HepG2 (cell line): Measurements from ENCODE around the gene SPATC1L. TPM values are rescaled to one million over a fixed set of nuclear protein-coding genes. Genes with fewer than 3 reads are reported as not detected.

Experiments
- ATAC-seq: fragments of 200-7000 bp; cut with Tn5 transposase; 3 replicates; pipeline ENCODE4 v1.9.1; 2020; ENCODE audit warnings: mild to moderate bottlenecking, moderate library complexity
- BruUV-seq: library from RNA; stranded (reverse); fragments of 400-500 nt; replicated peaks from 2 replicates; lab custom pipeline; 2021; lab: Mats Ljungman, UMichigan
- CTCF ChIA-PET: fragments of 300-600 bp; formaldehyde crosslinking; extraction: SDS; loops from one replicate; lab custom pipeline; 2021; ENCODE audit warnings: low total read pairs, inconsistent platforms, low intra/inter-chr PET ratio; lab: Yijun Ruan, JAX
- POLR2A ChIA-PET: fragments of 350-600 bp; sonication (Branson Sonifier 250); formaldehyde crosslinking; loops from one replicate; lab custom pipeline; 2020; ENCODE audit warnings: antibody characterized with exemption, inconsistent platforms; lab: Yijun Ruan, JAX
- DNase-seq: peaks from one replicate; pipeline ENCODE4 v3.0.0-alpha.2; 2015; ENCODE audit warnings: low spot score
- FAIRE-seq: peaks from 3 replicates; lab custom pipeline; 2011; peaks lifted over from hg19 to GRCh38; lab: Jason Lieb, UNC
- H2AFZ ChIP-seq: one replicate; pipeline ENCODE4 v1.6.1; 2011; ENCODE audit warnings: low read length, inconsistent platforms
- H3K27ac ChIP-seq: fragments of 300-600 bp; 3 replicates; pipeline ENCODE4 v1.8.0; 2011; ENCODE audit warnings: mixed run types, mild to moderate bottlenecking, mixed read lengths, low read length, inconsistent platforms; ENCODE audit not compliant: insufficient read depth; ENCODE audit errors: extremely low read length
- H3K27me3 ChIP-seq, 2 experiments: fragments of 200-600 bp in 1 of 2; 2 replicates in 1 of 2; 3 replicates in 1 of 2; pipeline versions ENCODE4 v1.6.0 to v1.8.0; 2011; ENCODE audit warnings: low read length in 2 of 2, mild to moderate bottlenecking in 2 of 2, moderate library complexity in 2 of 2, inconsistent platforms in 1 of 2; ENCODE audit not compliant: insufficient read depth in 2 of 2, control insufficient read depth in 1 of 2
- H3K36me3 ChIP-seq, 2 experiments: fragments of 200-600 bp in 1 of 2; replicated peaks in 1 of 2; 2 replicates in 1 of 2; 3 replicates in 1 of 2; pipeline versions ENCODE4 v1.5.1 to v1.8.0; 2011; ENCODE audit warnings: low read length in 2 of 2, inconsistent platforms in 1 of 2; ENCODE audit not compliant: insufficient read depth in 2 of 2, control insufficient read depth in 1 of 2
- H3K4me1 ChIP-seq: 2 replicates; pipeline ENCODE4 v1.5.1; 2012; ENCODE audit warnings: low read length, inconsistent platforms; ENCODE audit not compliant: insufficient read depth
- H3K4me2 ChIP-seq: 2 replicates; pipeline ENCODE4 v1.6.0; 2011; ENCODE audit warnings: low read depth, low read length, inconsistent platforms
- H3K4me3 ChIP-seq, 3 experiments: fragments of 200-600 bp in 1 of 3; sonication (generic), shearing (Covaris generic) in 1 of 3; replicated peaks in 1 of 3; 2 replicates each; pipeline ENCODE4 v1.5.1; 2011 to 2016; ENCODE audit warnings: low read length in 3 of 3, inconsistent platforms in 2 of 3, low read depth in 2 of 3, mild to moderate bottlenecking in 2 of 3, control low read depth in 1 of 3, mixed read lengths in 1 of 3; ENCODE audit not compliant: insufficient read depth in 1 of 3
- H3K79me2 ChIP-seq: one replicate; pipeline ENCODE4 v1.6.1; 2011; ENCODE audit warnings: low read length, inconsistent platforms; ENCODE audit not compliant: insufficient read depth
- H3K9ac ChIP-seq: 2 replicates; pipeline ENCODE4 v1.6.0; 2011; ENCODE audit warnings: mild to moderate bottlenecking, low read depth, low read length, inconsistent platforms; ENCODE audit not compliant: insufficient read depth
- H3K9me3 ChIP-seq: 2 replicates; pipeline ENCODE4 v1.5.1; 2012; ENCODE audit warnings: mild to moderate bottlenecking, low read length
- H4K20me1 ChIP-seq: 2 replicates; pipeline ENCODE4 v1.6.0; 2011; ENCODE audit warnings: inconsistent platforms, mild to moderate bottlenecking, low read length, moderate library complexity; ENCODE audit not compliant: insufficient read depth
- ADNP ChIP-seq: sonication (generic); formaldehyde crosslinking; IDR thresholded peaks from 2 replicates; pipeline ENCODE4 v1.4.0; 2020; ENCODE audit warnings: missing genetic modification reagents
- BRCA1 ChIP-seq: sonication (generic); formaldehyde crosslinking; IDR thresholded peaks from 2 replicates; pipeline ENCODE4 v1.4.0; 2020; ENCODE audit warnings: missing genetic modification reagents
- CC2D1A ChIP-seq: sonication (generic); formaldehyde crosslinking; IDR thresholded peaks from 2 replicates; pipeline ENCODE4 v1.8.1; 2023; ENCODE audit warnings: mild to moderate bottlenecking, missing genetic modification reagents
- CREM ChIP-seq, 2 experiments: sonication (generic) in 1 of 2; formaldehyde crosslinking in 1 of 2; IDR thresholded peaks; 2 replicates each; pipeline versions ENCODE4 v1.4.0 to v1.6.1; 2016 to 2020; ENCODE audit warnings: antibody characterized with exemption in 1 of 2, mild to moderate bottlenecking in 1 of 2, missing genetic modification reagents in 1 of 2
- FOXC1 ChIP-seq: sonication (generic); formaldehyde crosslinking; IDR thresholded peaks from 2 replicates; pipeline ENCODE4 v1.8.0; 2022; ENCODE audit warnings: mild to moderate bottlenecking, missing genetic modification reagents, borderline replicate concordance
- FOXJ3 ChIP-seq: sonication (generic); formaldehyde crosslinking; IDR thresholded peaks from 2 replicates; pipeline ENCODE4 v1.4.0; 2020; ENCODE audit warnings: missing genetic modification reagents, mild to moderate bottlenecking, borderline replicate concordance
- HES4 ChIP-seq: sonication (generic); formaldehyde crosslinking; IDR thresholded peaks from 2 replicates; pipeline ENCODE4 v1.9.0; 2021; ENCODE audit warnings: mild to moderate bottlenecking, missing genetic modification reagents, borderline replicate concordance
- HOXA9 ChIP-seq: sonication (generic); formaldehyde crosslinking; IDR thresholded peaks from 2 replicates; pipeline ENCODE4 v1.8.1; 2022; ENCODE audit warnings: missing genetic modification reagents, mild to moderate bottlenecking, moderate library complexity, borderline replicate concordance
- JDP2 ChIP-seq: sonication (generic); formaldehyde crosslinking; IDR thresholded peaks from 2 replicates; pipeline ENCODE4 v1.8.1; 2022; ENCODE audit warnings: missing genetic modification reagents, borderline replicate concordance
- NFE2 ChIP-seq: sonication (generic); formaldehyde crosslinking; IDR thresholded peaks from 2 replicates; pipeline ENCODE4 v1.4.0; 2020; ENCODE audit warnings: missing genetic modification reagents
- ZBTB21 ChIP-seq: sonication (generic); formaldehyde crosslinking; IDR thresholded peaks from 2 replicates; pipeline ENCODE4 v1.4.0; 2020; ENCODE audit warnings: missing genetic modification reagents
- ZBTB49 ChIP-seq: sonication (generic); formaldehyde crosslinking; IDR thresholded peaks from 2 replicates; pipeline ENCODE4 v1.4.0; 2020; ENCODE audit warnings: missing genetic modification reagents, borderline replicate concordance
- ZGPAT ChIP-seq: IDR thresholded peaks from 2 replicates; pipeline ENCODE4 v1.6.1; 2016; ENCODE audit warnings: mild to moderate bottlenecking
- ZNF441 ChIP-seq: sonication (generic); formaldehyde crosslinking; IDR thresholded peaks from 2 replicates; pipeline ENCODE4 v1.7.0; 2021; ENCODE audit warnings: missing genetic modification reagents, borderline replicate concordance
- ZNF652 ChIP-seq: IDR thresholded peaks from 2 replicates; pipeline ENCODE4 v1.6.1; 2016; ENCODE audit warnings: low read depth, borderline replicate concordance
- WGBS: methylation state at CpG from one replicate; pipeline ENCODE4 v1.1.6; 2017; ENCODE audit warnings: low lambda C conversion rate; 5-methylcytosine and 5-hydroxymethylcytosine counted together
- in situ Hi-C: cut with HindIII; loops from 2 replicates; pipeline ENCODE4 v1.10.0; 2017; ENCODE audit warnings: low pct_unique_long_range_greater_than_20kb; ENCODE audit not compliant: extremely low pct_ligation_motif_present
- intact Hi-C: fragments of 100-400 bp; cut with micrococcal nuclease; formaldehyde crosslinking; loops from one replicate; pipeline ENCODE4 v1.10.0; 2022; ENCODE audit not compliant: unreplicated experiment
- polyA plus RNA-seq, 8 experiments: library from polyadenylated mRNA; depleted of rRNA in 3 of 8; stranded (reverse) in 7 of 8; unstranded in 1 of 8; fragments of >200 nt; fragmentation: Illumina TruSeq in 4 of 8; extraction: Trizol in 4 of 8; gene quantifications; 2 replicates each; pipeline versions ENCODE4 v1.2.1 to v1.2.3, GENCODE V29; 2011 to 2016; ENCODE audit warnings: low read depth in 4 of 8, missing spikeins in 1 of 8, mixed read lengths in 1 of 8; ENCODE audit not compliant: insufficient read depth in 1 of 8
- total RNA-seq, 5 experiments: library from RNA; depleted of rRNA; stranded (reverse); fragments of >200 nt; fragmentation: Illumina TruSeq; extraction: Trizol; gene quantifications; 2 replicates each; pipeline ENCODE4 v1.2.3, GENCODE V29; 2016; ENCODE audit warnings: low read depth in 1 of 5

The SPATC1L gene
- total and polyA plus RNA-seq, 2 of the 13 experiments (the other 11 are each of a cell fraction or from before 2014, with no cell fraction given): 1.4 to 3.3 TPM

GRCh38 chr21:46122237-46122671 is 62.0 kb downstream of the SPATC1L start (continued):
- no peak for TF ChIP-seq HES4 (CRISPR knock-in tag)
- no peak for TF ChIP-seq ZGPAT (CRISPR knock-in tag)
- TF ChIP-seq ZBTB49 (CRISPR knock-in tag): no peak
- no peak for TF ChIP-seq ADNP (CRISPR knock-in tag)
- TF ChIP-seq ZNF652 (CRISPR knock-in tag): no peak

- ATAC-seq (no peak), DNase-seq (no peak)
- H3K36me3 ChIP-seq: no peaks in the 10 kb centered on the region
Observed at GRCh38 chr21:46121286-46122221, 62.7 kb downstream of the SPATC1L start.

More at GRCh38 chr21:46121286-46122221, 62.7 kb downstream of the SPATC1L start:
- H3K4me3 ChIP-seq: no peak overlapping the region
- peaks cover 3 to 31% of the 10 kb centered on the region in 2 experiments; a peak in 3 of 5 replicates for H3K27me3 ChIP-seq
- no peaks in the 10 kb centered on the region for H4K20me1 ChIP-seq
- H3K4me1 ChIP-seq: no peaks in the 10 kb centered on the region
- H2AFZ ChIP-seq: no peak overlapping the region
- no peak overlapping the region for H3K9ac ChIP-seq
- no peak overlapping the region for H3K27ac ChIP-seq
- FAIRE-seq: no peak
- 49% methylated on average over 5 of the region's 29 CpGs for WGBS
- no peak overlapping the region for H3K4me2 ChIP-seq
- TF ChIP-seq FOXC1 (CRISPR knock-in tag) (no peak), BRCA1 (CRISPR knock-in tag) (no peak), CREM (IDR thresholded peaks at IDR 0.05) (no peak), CREM (CRISPR knock-in tag; IDR thresholded peaks at IDR 0.05) (no peak), ZBTB21 (CRISPR knock-in tag) (no peak), JDP2 (CRISPR knock-in tag) (no peak), NFE2 (CRISPR knock-in tag) (no peak), HOXA9 (CRISPR knock-in tag) (no peak), FOXJ3 (CRISPR knock-in tag) (no peak), CC2D1A (CRISPR knock-in tag) (no peak), ZNF441 (CRISPR knock-in tag) (no peak)
- TF ChIP-seq, all 625 proteins: peak for 0
- CTCF ChIA-PET: no interaction called here
- intact Hi-C loops (no loop called here), in situ Hi-C loops (loop anchor here (5.0 kb wide), 1 partner anchor 149 kb away; no protein-coding TSS in a partner anchor)
- Histone ChIP-seq H3K79me2 (no peaks in the 10 kb centered on the region), H3K9me3 (no peaks in the 10 kb centered on the region)
- BruUV-seq: no TSS peak
- POLR2A ChIA-PET: no interaction called here
